HEK293T (cell line): ENCODE measurements around the gene DUOXA1.

Experiments
- ARNT ChIP-seq: fragments of 450-650 bp; IDR thresholded peaks from 2 replicates; pipeline ENCODE4 v1.6.1; 2017; ENCODE audit warnings: mild to moderate bottlenecking
- BHLHE40 ChIP-seq: fragments of 450-650 bp; IDR thresholded peaks from 2 replicates; pipeline ENCODE4 v1.6.1; 2016; ENCODE audit warnings: mild to moderate bottlenecking, moderate library complexity, borderline replicate concordance
- CTBP1 ChIP-seq: fragments of 450-650 bp; IDR thresholded peaks from 2 replicates; pipeline ENCODE4 v1.6.1; 2016; ENCODE audit warnings: borderline replicate concordance
- ELF4 ChIP-seq: fragments of 450-650 bp; IDR thresholded peaks from 2 replicates; pipeline ENCODE4 v1.6.1; 2017; ENCODE audit warnings: antibody characterized with exemption
- FOXK2 ChIP-seq: fragments of 450-650 bp; IDR thresholded peaks from 2 replicates; pipeline ENCODE4 v1.6.1; 2016; ENCODE audit warnings: mild to moderate bottlenecking
- FOXM1 ChIP-seq: fragments of 450-650 bp; IDR thresholded peaks from 2 replicates; pipeline ENCODE4 v1.6.1; 2017; ENCODE audit warnings: mild to moderate bottlenecking, borderline replicate concordance
- PKNOX1 ChIP-seq: fragments of 450-650 bp; IDR thresholded peaks from 2 replicates; pipeline ENCODE4 v1.6.1; 2016
- SP1 ChIP-seq: fragments of 450-650 bp; IDR thresholded peaks from 2 replicates; pipeline ENCODE4 v1.6.1; 2017
- SUZ12 ChIP-seq: fragments of 450-650 bp; IDR thresholded peaks from 2 replicates; pipeline ENCODE4 v1.6.1; 2016; ENCODE audit warnings: mild to moderate bottlenecking
- TARDBP ChIP-seq: fragments of 450-650 bp; IDR thresholded peaks from 2 replicates; pipeline ENCODE4 v1.6.1; 2016
- ZNF384 ChIP-seq: fragments of 450-650 bp; IDR thresholded peaks from 2 replicates; pipeline ENCODE4 v1.6.1; 2016

DNA sequence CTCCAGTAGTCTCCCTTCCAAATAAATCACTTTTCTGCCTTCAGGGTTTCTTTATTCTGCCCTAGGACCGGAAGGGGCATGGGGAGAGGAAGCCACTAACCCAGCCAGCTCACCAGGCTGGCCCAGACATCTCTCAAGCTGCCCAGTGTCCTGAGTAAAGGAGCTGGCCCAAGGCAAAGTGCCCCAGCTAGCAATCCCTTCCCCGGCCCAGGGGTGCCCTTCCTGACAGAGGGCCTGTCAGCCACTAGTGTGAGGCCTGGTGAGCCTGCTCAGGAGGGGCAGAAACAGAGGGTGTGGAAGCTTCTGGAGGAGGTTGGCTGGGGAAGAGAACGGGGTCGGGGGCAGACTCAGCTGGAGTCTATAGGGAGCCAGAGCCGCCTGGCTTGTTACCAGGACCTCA, 35.9 kb upstream of the DUOXA1 start:
- no peak for TF ChIP-seq SP1
- no peak for TF ChIP-seq PKNOX1
- no peak for TF ChIP-seq TARDBP
- no peak for TF ChIP-seq CTBP1
- no peak for TF ChIP-seq ARNT
- no peak for TF ChIP-seq ZNF384
- TF ChIP-seq SUZ12 = no peak
- TF ChIP-seq ELF4 = no peak
- TF ChIP-seq BHLHE40 = no peak
- TF ChIP-seq FOXM1 = no peak
- TF ChIP-seq FOXK2 = no peak
